ENCODE measurements around the gene INTS2. TPM values are rescaled to one million over a fixed set of nuclear protein-coding genes. Genes with fewer than 3 reads are reported as not detected.
"Not testable (repeated sequence)": the region's sequence is repeated elsewhere in the genome, so short reads cannot be mapped to it uniquely, and the experiment has no call there.

The INTS2 gene
- polyA plus RNA-seq, 1 donor = 16.5 TPM

DNA sequence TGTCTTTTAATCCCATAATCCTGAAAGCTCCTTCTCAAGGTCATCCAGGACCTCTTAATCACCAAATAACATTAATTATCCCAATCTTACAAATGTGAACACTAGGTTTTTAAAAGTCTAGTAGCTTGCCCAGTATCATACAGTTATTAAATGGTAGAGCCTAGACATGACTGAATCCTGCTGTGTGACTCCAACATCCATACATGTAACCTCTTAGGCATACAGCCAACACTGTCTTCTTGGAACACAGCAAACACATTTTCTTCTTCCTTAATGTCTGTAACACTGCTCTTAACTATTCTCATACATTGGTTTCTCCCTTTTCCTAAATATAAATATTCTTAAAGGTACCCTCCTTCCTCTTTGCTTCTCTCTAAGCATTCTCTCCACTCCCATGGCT is 78.1 kb downstream of the INTS2 start:
- DNase-seq = peak; percentile 38

DNA sequence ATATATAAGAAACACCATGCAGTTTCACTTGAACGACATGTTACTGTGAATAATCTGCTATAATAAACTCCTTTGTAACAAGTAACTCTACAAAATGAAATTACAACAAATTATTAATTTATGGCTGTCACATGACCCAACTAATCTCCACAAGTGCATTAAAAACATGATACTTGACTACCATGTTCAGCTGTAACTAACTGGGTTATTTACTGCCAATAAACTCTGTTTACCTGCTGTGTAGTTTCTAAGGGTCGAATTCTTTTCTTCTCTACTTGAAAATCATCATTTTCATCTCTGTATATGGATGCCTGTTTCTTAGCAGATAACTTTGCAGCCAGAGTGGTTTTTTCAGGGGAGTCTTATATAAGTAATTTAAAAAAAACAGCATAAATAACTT is 78.9 kb downstream of the INTS2 start:
- no peak for DNase-seq

DNA sequence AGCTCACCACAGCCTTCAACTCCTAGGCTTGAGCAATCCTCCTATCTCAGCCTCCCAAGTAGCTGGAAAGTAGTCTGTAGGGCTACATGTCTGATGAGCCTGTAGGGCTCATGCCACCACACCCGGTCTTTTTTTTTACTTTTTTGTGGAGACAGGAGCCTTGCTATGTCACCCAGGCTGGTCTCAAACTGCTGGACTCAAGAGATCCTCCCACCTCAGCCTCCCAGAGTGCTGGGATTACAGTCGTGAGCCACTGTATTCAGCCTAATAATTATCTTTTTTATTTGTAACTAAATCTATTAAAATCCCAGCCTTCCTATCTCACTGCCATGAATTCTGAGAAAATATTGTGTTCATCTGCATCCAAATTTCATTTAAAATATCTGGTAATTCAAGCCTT is 79.5 kb downstream of the INTS2 start:
- DNase-seq = no peak

DNA sequence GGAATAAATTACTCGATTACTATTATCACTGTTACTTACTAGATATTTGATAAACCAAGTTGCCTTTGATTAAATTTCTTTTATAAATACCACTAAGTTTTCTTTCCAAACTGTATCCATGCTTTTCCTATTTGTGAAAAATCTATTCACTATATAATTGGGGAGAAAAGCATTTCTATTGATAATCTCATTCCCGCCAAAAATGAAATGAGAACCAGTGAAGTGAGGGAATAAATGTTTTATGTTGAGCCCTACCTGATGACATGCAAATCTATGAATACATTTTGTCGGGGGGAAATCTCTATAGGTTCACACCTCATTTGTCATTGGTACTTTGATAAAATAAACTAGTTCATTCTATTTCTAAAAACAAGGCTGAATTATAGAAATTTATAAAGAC is 80.1 kb downstream of the INTS2 start:
- DNase-seq = no peak

DNA sequence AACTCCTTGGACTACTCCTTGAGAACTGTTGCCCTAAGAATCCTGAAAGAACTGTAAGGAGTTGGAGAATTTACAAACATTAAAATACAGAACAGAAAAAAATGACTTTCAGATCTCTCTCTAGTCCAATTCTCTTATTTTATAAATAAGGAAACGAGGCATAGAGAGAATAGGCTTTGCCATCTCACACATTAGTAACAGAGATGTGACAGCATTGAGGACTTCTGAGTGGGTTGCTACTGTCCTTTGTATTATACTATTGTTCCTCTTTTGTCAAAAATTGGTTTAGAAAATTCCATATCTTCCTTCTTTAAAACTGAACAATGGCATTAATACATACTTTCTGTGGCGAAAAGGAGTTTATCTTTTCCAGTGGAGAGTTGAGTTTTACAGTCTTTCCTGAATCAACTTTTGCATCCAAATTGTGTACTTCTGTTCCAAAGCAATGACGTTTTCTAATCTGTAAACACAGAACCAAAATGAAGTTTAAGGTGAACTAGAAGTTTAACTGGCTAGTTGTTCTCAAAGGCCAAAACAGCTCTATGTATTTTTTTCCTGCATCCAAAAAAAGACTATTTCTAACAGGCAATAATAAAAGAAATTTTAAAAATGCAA is 80.9 kb downstream of the INTS2 start:
- no peak for DNase-seq

DNA sequence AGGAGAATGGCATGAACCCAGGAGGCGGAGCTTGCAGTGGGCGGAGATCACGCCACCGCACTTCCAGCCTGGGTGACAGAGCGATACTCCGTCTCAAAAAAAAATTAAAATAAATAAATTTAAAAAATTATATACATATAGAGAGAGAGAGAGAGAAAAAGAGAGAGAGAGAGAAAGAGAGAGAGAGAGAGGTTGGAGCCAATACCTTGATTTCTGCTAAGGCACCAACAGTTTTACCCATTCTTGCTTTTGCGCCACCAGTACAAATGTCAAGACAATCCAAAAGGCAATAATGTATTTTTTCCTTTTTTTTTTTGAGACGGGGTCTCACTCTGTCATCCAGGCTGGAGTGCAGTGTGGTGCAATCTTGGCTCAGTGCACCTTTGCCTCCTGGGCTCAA is 81.7 kb downstream of the INTS2 start:
- DNase-seq = no peak

DNA sequence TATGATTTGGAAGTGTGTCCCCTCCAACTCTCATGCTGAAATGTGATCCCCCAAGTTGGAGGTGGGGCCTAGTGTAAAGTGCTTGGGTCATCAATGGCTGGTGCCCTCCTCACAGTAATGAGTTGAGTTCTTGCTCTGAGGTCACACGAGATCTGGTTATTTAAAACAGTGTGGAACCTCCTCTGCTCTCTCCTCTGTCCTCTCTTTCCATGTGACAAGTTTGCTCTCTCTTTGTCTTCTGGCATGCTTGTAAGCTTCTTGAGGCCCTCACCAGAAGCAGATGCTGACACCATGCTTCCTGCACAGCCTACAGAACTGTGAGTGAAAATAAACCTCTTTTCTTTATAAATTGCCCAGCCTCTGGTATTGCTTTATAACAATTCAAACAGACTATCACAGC is 84.3 kb downstream of the INTS2 start:
- no peak for DNase-seq

DNA sequence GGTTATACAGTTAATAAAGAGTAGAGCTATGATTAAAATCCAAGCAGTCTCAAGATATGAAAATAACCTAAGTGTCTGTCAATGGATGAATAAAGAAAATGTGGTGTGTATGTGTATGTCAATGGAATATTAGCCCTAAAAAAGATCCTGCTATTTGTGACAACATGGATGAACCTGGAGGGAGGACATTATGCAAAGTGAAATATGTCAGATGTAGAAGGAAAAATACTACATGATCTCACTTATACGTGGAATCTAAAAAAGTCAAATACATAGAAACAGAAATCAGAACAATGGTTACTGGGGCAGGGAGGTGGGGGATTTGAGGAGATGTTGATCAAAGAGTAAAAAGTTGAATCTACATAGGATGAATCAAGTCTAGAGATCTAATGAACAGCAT is 84.9 kb downstream of the INTS2 start:
- DNase-seq = no peak

DNA sequence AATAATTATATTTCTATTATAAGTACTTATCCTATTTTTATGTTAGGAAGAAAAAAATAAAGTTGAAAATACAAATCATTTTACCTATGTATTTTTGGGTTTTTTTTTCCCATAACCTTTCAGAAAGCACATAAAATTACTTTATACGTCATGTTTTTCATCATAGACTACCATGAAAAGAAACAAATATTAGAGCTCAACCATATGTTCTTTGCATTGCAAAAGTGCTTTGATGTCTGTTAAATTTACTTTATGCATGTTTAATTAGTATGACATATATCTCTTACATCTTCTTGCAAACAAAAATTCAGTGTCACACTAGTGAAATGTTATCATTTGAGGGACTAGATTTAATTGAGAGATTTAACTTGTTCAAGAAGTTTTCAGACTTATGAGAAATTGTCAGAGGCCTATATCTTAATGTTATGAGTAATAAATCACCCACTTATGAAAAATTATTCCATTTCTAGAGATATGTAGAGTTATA is 88.4 kb downstream of the INTS2 start:
- no peak for DNase-seq

DNA sequence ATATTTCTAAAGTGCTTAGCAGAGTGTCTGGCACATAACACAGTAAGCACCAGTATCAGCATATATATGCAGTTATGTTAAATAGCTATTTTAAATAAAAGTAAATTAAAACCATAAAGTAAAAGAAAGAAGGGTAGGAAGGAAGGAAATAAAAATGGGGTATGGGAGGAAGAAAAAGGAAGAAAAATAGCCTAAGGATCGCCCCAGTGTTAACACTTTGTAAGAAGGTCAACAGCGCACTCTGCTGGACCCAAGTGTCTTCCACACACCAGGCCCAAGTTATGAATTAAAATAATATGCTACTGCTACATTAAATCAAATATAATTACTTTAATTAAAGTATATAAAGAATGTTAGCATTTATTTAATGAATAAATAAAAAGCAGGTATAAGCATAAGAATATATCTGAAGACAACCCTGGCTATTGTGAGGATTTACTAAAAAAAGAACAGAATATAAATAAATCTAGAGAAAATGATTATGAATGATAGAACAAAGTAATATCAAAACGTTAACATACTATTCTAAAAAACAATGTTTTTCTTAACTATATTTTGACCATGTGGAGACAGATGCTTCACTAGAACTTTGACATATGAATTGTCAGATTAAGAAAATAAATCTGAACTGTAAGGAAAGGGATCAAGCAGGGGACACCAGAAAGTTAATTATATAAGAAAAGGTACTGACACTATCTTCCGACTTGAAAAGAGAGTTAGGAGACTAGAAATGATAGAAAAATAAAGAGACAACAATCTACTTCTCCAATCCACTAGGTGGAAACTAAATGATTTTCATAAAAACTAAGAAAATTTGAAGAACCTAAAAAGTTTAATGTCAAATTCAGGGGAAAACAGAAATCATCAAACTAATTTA is 90.4 kb downstream of the INTS2 start:
- DNase-seq = peak; percentile 60

DNA sequence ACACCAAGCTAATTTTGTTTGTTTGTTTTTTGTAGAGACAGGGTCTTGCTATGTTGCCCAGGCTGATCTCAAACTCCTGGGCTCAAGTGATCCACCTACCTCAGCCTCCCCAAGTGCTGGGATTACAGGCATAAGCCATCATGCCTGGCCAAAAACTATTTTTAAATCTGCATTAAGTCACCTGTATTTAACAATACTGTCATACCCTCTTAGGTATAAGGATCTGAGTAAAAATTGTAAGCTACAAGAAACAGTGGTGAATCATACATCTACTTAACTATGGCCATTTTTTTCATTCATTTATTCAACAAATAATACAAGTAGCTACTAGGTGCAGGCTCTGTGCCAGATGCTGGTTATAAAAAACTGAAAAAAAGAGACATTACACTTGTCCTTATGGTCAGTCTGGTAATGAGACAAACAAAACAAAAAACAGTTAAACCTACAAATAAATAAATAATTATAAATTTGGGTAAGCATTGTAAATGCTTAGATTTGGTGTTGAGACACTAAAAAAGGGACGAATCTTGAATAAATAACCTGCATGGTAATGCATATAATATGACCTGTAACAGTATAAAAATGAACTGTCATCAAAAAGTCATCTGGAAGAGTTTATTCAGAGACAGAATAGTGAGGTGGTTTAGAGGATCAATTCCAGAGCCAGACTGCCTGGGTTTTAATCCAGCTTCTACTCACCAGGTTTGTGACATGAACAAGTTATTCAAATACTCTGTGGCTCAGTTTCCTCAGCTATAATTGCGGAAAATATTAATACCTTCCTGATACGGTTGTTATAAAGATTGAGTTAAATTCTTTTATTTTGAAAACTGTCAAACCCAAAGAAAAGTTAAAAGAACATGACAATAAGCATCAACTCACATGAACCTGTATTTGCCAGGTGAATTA is 91.3 kb downstream of the INTS2 start:
- DNase-seq = no peak

DNA sequence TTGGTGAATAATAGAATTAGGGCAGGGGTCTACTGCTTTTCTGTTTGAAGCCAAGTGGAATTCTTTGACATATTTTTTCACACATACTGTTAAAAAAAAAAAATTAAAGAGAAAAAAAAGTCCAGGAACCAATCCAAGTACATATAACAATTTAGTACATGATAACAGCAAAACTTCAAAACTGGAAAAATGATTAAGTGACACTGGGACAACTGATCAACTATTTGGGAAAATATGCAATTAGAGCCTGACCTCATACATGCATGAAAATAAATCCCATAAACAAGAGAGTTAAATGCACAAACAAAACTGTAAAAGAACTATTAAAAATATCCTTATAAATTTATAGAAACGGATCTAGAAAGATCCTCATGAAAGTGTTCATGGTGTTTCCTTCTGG is 92.2 kb downstream of the INTS2 start:
- DNase-seq = no peak

DNA sequence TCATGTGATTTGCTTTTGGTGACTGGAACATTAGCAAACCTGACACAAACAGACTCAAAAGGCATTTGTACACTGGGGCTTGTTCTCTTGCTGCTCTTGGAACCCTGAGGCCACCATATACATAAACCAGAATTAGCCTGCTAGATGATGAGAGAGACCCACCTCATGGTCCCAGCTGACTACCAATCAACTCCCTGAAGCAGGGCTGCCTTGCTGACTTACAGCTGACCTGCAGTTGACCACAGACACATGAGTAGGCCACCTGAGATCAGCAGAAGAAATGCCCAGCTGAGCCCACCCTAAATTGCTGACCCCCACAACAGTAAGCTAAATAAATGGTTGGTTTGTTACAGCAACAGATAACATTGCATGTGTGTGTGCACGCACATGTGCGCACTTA is 93.2 kb downstream of the INTS2 start:
- DNase-seq = no peak

DNA sequence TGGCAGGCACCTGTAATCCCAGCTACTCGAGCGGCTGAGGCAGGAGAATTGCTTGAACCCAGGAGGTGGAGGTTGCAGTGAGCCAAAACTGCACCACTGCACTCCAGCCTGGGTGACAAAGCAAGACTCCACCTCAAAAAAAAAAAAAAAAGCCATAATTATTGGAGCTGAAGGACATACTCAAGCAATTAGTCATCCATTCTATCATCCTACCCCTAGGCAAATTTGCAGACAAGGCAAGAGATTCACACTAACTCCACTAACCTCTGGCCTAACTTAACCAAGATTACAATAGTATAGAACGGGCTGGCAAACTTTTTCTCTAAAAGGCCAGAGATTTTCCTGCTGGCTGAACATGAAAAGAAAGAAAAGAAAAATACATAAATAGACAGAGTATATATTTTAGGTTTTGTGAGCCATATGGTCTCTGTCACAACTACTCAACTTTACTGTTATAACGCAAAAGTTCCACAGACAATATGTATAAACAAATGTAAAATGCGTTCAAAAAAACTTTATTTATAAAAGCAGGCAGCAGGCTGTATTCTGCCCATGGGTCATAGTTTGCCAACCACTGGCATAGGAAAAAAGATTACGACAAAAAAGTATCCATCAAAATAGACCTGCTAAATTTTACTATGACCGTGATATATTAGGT is 94.1 kb downstream of the INTS2 start:
- DNase-seq = no peak

DNA sequence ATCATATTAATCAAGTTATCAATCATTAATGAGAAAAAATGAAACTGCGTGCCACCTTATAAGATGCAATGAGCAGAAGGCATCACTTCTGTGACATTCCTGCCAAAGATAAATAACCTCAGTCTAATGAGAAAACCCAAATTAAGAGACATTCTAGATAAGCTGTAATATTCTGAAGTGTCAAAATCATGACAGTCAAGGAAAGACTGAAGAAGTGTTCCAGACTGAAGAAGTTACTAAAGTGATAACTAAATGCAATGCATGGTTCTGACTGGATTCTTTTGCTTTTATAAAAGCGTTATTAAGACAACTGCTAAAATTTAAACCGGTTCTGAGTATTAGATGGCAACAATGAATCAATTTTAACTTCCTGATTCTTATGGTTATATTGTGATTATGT is 95.3 kb downstream of the INTS2 start:
- DNase-seq = no peak

DNA sequence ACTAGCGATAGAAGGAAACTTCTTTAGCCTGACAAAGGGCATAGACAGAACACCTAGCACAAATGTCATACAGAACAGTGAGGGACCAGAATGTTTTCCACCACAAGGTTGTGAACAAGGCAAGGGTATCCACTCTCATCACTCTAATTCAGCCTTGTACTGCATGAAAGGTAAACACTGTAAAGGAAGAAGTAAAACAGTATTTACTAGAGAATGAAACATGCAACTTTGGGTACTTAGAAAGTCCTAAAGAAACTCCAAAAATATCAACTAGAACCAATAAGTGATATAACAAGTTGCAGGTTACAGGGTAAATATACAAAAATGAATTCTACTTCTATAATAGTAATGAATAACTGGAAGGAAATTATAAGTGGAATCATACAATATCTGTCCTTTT is 96.7 kb downstream of the INTS2 start:
- DNase-seq = no peak

DNA sequence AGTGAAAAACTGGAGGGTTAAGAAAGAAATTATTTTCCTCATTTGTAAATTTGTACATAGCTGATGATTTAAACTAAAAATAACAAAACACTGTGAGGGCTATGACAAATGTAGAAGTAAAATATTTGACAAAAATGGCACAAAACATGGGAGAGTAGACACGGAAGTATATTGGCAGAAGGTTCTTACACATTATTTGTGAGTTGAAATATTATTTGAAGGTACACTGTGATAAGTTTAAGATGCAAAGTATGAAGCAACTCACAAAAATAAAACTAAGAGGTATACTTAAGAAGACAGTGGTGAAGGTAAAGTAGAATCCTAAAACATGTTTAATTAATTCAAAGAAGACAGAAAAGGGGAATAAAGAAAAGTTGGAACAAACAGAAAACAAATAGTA is 99.1 kb downstream of the INTS2 start:
- no peak for DNase-seq

DNA sequence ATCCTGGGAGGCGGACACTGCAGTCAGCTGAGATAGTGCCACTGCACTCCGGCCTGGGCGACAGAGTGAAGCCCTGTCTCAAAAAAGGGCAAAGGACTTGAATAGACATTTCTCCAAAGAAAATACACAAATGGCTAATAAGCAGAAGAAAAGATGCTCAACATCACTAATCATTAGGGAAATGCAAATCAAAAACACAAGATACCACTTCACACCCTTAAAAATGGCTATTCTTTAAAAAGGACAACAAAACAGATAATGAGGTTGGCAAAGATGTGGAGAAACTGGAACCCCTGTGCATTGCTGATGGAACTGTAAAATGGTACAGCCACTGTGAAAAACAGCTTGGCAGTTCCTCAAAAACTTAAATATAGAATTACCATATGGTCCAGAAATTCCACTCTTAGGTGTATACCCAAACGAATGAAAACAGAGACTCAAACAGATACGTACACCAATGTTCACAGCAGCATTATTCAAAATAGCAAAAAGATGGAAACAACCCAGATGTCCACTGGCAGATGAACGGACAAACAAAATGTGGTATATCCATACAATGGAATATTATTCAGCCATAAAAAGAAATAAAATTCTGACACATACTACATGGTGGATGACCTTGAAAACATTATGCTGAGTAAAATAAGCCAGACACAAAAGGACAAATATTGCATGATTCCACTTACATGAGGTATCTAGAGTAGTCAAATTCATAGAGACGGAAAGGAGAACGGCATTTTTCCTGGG is 100.0 kb downstream of the INTS2 start:
- DNase-seq = no peak

DNA sequence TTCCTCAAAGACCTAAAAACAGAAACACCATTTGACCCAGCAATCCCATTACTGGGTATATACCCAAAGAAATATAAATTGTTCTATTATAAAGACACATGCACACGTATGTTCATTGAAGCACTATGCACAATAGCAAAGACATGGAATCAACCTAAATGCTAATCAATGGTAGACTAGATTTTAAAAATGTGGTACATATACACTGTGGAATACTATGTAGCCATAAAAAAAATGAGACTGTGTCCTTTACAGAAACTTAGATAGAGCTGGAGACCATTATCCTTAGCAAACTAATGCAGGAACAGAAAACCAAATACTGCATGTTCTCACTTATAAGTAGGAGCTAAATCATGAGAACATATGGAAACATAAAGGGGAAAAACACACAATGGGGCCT is 100.9 kb downstream of the INTS2 start:
- not testable (repeated sequence) for DNase-seq

DNA sequence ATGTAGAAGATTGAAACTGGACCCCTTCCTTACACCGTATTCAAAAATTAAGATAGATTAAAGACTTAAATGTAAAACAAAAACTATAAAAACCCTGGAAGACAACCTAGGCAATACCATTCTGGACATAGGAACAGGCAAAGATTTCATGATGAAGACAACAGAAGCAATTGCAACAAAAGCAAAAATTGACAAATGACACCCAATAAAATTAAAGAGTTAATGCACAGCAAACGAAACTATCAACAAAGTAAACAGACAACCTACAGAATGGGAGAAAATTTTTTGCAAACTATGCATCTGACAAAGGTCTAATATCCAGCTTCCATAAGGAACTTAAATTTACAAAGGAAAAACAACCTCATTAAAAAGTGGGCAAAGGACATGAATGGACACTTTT is 101.6 kb downstream of the INTS2 start:
- DNase-seq = not testable (repeated sequence)

DNA sequence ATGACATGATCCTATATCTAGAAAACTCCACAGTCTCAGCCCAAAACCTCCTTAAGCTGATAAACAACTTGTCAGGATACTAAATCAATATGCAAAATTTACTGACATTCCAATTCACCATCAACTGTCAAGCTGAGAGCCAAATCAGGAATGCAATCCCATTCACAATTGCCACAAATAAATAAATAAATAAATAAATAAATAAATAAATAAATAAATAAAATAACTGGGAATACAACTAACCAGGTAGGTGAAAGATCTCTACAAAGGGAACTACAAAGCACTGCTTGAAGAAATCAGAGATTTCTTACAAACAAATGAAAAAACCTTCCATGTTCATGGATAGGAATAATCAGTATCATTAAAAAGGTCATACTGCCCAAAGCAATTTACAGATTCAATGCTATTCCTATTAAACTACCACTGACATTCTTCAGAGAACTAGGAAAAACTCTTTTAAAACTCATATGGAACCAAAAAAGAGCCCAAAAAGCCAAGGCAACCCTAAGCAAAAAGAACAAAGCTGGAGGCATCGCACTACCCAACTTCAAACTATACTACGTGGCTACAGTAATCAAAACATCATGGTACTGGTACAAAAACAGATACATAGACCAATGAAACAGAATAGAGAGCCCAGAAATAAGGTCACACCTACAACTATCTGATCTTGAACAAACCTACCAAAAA is 102.2 kb downstream of the INTS2 start:
- no peak for DNase-seq
